Lung (tissue), 12 donors: Measurements from ENCODE around the gene FOXA3. TPM values are rescaled to one million over a fixed set of nuclear protein-coding genes. Genes with fewer than 3 reads are reported as not detected.

Experiments
- ATAC-seq: fragments of 200-7000 bp; cut with Tn5 transposase; one replicate; pipeline ENCODE4 v1.9.1; 2020; ENCODE audit warnings: moderate number of reproducible peaks; ENCODE audit not compliant: insufficient read depth, low FRiP score
- DNase-seq, 3 donors: peaks; one replicate each; pipeline ENCODE4 v3.0.0-alpha.2; 2013 to 2017
- H3K27ac ChIP-seq, 2 donors: one replicate each; pipeline ENCODE4 v1.5.1; 2013; ENCODE audit warnings: mild to moderate bottlenecking in 2 of 2, moderate library complexity in 2 of 2, control low read depth in 1 of 2, inconsistent platforms in 1 of 2, low read depth in 1 of 2, low read length in 1 of 2
- H3K27me3 ChIP-seq, 3 donors: one replicate each; pipeline ENCODE4 v1.5.1; 2013; ENCODE audit warnings: low read length in 2 of 3; ENCODE audit not compliant: control insufficient read depth in 3 of 3, insufficient read depth in 3 of 3
- H3K36me3 ChIP-seq, 4 donors: one replicate each; pipeline ENCODE4 v1.5.1; 2013; ENCODE audit warnings: low read length in 4 of 4, mild to moderate bottlenecking in 1 of 4, moderate library complexity in 1 of 4; ENCODE audit not compliant: control insufficient read depth in 4 of 4, insufficient read depth in 4 of 4
- H3K4me1 ChIP-seq, 5 donors: one replicate each; pipeline ENCODE4 v1.5.1; 2013; ENCODE audit warnings: low read length in 5 of 5, mild to moderate bottlenecking in 2 of 5, moderate library complexity in 1 of 5; ENCODE audit not compliant: control insufficient read depth in 5 of 5, insufficient read depth in 5 of 5
- H3K4me3 ChIP-seq: one replicate; pipeline ENCODE4 v1.5.1; 2013; ENCODE audit warnings: mild to moderate bottlenecking, control low read depth, moderate library complexity
- H3K9ac ChIP-seq, 2 donors: one replicate each; pipeline ENCODE4 v1.5.1; 2013; ENCODE audit warnings: low read length in 2 of 2, control low read depth in 1 of 2; ENCODE audit not compliant: insufficient read depth in 1 of 2
- H3K9me3 ChIP-seq, 4 donors: one replicate each; pipeline ENCODE4 v1.5.1; 2013; ENCODE audit warnings: low read length in 3 of 4, mild to moderate bottlenecking in 1 of 4, moderate library complexity in 1 of 4; ENCODE audit not compliant: control insufficient read depth in 4 of 4, insufficient read depth in 3 of 4
- CTCF ChIP-seq: IDR thresholded peaks from 2 replicates; pipeline ENCODE4 v1.5.1; 2012; ENCODE audit warnings: mild to moderate bottlenecking; ENCODE audit errors: control extremely low read depth, extremely low read depth
- WGBS, 2 donors: extraction: QIAGEN DNeasy Blood & Tissue Kit; methylation state at CpG; one replicate each; pipeline ENCODE4 v1.1.7; 2013; 5-methylcytosine and 5-hydroxymethylcytosine counted together
- polyA plus RNA-seq, 2 donors: library from polyadenylated mRNA; stranded (reverse); fragments of 200-250 nt; gene quantifications; one replicate each; pipeline ENCODE4 v1.2.1, GENCODE V29; 2013
- total RNA-seq, 2 donors: library from RNA; depleted of rRNA in 1 of 2; stranded (reverse); fragments of >200 nt in 1 of 2; gene quantifications; one replicate each; pipeline ENCODE4 v1.2.1, GENCODE V29; 2014 to 2021
- donor health status: control.
- donor health status: control.
- donor health status: Bipolar disorder and iron deficiency.
- donor health status: healthy.
- donor health status: DM: yes; HTN: yes; CAD: no.

FOXA3 gene
- total and polyA plus RNA-seq, 4 donors, result 0.43 to 0.68 (median 0.51) TPM

GRCh38 chr19:45834970-45835369, 29.2 kb upstream of the FOXA3 start:
- ATAC-seq, result no peak

GRCh38 chr19:45842198-45842597, 21.9 kb upstream of the FOXA3 start:
- Histone ChIP-seq H3K27ac (no peak overlapping the region), H3K27me3 (no peaks in the 10 kb centered on the region), H3K4me1 (no peaks in the 10 kb centered on the region), H3K9ac (no peak overlapping the region), H3K36me3 (peaks cover 43 to 50% (median 44%) of the 10 kb centered on the region in 4 donors), H3K9me3 (peaks cover 0 to 5% (median 0%) of the 10 kb centered on the region in 4 donors), H3K4me3 (no peak overlapping the region)
- WGBS, 2 donors, result 94 to 97% methylated on average over 14 of the region's 14 CpGs
- DNase-seq (no peak), ATAC-seq (no peak)
- TF ChIP-seq CTCF, result no peak

More at GRCh38 chr19:45834970-45835369, 29.2 kb upstream of the FOXA3 start:
- Histone ChIP-seq H3K9me3 (peaks cover 0 to 5% (median 0%) of the 10 kb centered on the region in 4 donors), H3K27ac (no peak overlapping the region), H3K27me3 (no peaks in the 10 kb centered on the region), H3K9ac (no peak overlapping the region), H3K4me3 (no peak overlapping the region), H3K4me1 (no peaks in the 10 kb centered on the region), H3K36me3 (peaks cover 40 to 59% (median 41%) of the 10 kb centered on the region in 4 donors)
- WGBS, 2 donors, result 67 to 86% methylated on average over 7 of the region's 7 CpGs
- no peak for TF ChIP-seq CTCF
- DNase-seq, result no peak

- Histone ChIP-seq H3K27me3 (no peaks in the 10 kb centered on the region), H3K4me3 (no peak overlapping the region), H3K36me3 (peaks cover 37 to 59% (median 47%) of the 10 kb centered on the region in 4 donors), H3K9ac (no peak overlapping the region), H3K9me3 (no peaks in the 10 kb centered on the region), H3K4me1 (no peaks in the 10 kb centered on the region), H3K27ac (no peak overlapping the region)
- ATAC-seq (no peak), DNase-seq (no peak)
- WGBS, 2 donors, result 92 to 93% methylated on average over 13 of the region's 13 CpGs
- no peak for TF ChIP-seq CTCF
Measured at GRCh38 chr19:45847663-45848062, 16.5 kb upstream of the FOXA3 start.

- ATAC-seq (no peak), DNase-seq (no peak)
- no peak overlapping the region for H3K27ac ChIP-seq
- no peak overlapping the region for H3K4me3 ChIP-seq
- no peak overlapping the region for H3K9ac ChIP-seq
- no peak for TF ChIP-seq CTCF
- H3K4me1 ChIP-seq, result no peaks in the 10 kb centered on the region
- 92 to 95% methylated on average over 4 of the region's 4 CpGs for WGBS, 2 donors
- H3K36me3 ChIP-seq, result peaks cover 28 to 54% (median 41%) of the 10 kb centered on the region in 4 donors
- H3K27me3 ChIP-seq, result no peaks in the 10 kb centered on the region
- H3K9me3 ChIP-seq, result no peaks in the 10 kb centered on the region
Measured at GRCh38 chr19:45848922-45849321, 15.2 kb upstream of the FOXA3 start.
